Occipital lobe (tissue), 2 donors: ENCODE results near the gene C6orf136. TPM values are rescaled to one million over a fixed set of nuclear protein-coding genes. Genes with fewer than 3 reads are reported as not detected.

Experiments used
- DNase-seq: peaks from one replicate; lab custom pipeline; 2025; lab: John Stamatoyannopoulos, UW
- total RNA-seq: library from RNA; depleted of rRNA; stranded (reverse); fragments of >200 nt; gene quantifications from one replicate; pipeline ENCODE4 v1.2.3, GENCODE V29; 2014

Gene C6orf136
- 18.4 TPM for total RNA-seq

DNA sequence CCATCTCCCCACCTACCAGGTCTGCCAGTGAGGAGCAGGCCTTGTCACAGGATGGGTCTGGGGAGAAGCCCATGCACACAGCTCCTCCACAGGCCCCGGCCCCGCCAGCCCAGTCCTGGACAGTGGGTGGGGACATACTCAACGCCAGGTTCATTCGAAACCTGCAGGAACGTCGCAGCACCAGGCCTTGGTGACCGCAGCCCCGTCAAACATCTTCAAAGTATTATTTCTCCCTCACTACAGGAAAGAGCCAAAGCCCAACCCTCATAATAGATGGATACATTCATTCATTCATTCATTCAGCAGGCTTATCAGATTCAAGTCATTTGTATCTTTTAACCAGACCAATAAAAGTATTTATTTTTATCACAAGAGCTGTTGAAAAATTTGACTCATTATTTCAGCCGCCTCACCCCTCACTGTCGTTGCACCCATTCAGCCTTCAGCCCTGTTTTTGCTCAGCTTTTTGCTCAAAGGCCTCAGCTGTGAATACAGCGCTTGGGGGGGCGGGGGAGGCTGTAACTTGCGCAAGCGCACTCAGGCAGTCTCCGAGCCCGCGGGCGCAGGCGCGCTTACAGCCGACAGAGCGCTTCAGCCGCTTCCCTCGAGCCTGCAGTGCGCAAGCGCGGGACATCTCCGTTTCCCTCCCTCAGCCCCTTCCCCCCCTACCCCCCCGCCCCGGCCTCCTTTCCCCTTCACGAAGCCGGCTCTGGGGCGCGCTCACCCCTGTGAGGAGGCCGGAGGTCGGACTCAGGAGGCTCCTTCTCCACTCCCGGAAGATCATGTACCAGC is at the start of gene C6orf136:
Gene C6orf136 (plus strand): TSS at position 684 of the 792 bp plus-strand sequence. CDS start 99 bp downstream, at position 783.
- DNase-seq: peak; percentile 85

DNA sequence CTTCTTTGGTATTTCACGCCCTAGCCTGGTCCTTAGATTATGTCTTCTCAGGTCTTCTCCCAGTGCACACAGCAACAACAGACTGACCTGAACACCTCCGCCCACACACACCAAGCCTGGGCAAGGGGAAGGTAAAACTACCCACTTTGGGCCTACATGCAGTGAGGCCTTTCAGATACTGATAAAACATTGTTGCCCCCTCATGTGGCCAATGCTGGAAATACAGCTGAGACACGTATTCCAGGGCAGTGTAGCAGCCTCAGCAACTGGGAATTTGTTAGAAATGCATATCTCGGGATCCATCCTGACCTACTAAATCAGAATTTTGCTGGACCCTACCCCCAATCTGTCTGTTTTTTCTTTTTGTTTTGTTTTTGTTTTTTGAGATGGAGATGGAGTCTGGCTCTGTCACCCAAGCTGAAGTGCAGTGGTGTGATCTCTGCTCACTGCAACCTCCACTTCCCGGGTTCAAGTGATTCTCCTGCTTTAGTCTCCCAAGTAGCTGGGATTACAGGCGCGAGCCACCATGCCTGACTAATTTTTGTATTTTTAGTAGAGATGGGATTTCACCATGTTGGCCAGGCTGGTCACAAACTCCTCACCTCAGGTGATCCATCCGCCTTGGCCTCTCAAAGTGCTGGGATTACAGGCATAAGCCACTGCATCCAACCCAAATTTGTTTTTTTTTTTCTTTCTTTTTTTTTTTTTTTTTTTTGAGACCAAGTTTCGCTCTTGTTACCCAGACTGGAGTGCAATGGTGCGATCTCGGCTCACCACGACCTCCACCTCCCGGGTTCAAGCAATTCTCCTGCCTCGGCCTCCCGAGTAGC is 49.4 kb upstream of the C6orf136 start:
- peak; percentile 24 for DNase-seq

DNA sequence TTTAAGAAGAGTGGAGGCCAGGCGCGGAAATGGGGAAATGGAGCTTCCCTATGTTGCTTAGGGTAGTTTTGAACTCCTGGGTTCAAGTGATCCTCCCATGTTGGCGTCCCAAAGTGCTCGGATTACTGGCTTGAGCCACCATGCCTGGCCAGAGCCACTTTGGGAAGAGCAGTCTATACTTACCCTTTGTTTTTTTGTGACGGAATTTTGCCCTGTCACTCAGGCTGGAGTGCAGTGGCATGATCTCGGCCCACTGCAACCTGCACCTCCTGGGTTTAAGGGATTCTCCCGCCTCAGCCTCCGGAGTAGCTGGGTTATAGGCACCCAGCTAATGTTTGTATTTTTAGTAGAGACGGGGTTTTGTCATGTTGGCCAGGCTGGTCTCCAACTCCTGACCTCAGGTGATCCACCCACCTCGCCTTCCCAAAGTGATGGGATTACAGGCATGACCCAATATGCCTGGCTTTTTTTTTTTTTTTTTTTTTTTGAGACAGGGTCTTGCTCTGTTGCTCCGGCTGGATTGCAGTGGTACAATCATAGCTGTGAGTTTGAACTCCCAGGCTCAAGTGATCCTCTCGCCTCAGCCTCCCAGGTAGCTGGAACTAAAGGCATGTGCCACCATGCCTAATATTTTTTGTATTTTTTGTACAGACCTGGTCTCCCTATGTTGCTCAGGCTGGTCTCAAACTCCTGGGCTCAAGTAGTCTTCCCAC is 47.9 kb upstream of the C6orf136 start:
- DNase-seq: no peak

- DNase-seq: no peak
Measured at GRCh38 chr6:30599625-30600324, 47.2 kb upstream of the C6orf136 start.

- DNase-seq: no peak
Measured at GRCh38 chr6:30600451-30600961, 46.4 kb upstream of the C6orf136 start.

GRCh38 chr6:30601436-30601814 is 45.5 kb upstream of the C6orf136 start:
- no peak for DNase-seq

DNA sequence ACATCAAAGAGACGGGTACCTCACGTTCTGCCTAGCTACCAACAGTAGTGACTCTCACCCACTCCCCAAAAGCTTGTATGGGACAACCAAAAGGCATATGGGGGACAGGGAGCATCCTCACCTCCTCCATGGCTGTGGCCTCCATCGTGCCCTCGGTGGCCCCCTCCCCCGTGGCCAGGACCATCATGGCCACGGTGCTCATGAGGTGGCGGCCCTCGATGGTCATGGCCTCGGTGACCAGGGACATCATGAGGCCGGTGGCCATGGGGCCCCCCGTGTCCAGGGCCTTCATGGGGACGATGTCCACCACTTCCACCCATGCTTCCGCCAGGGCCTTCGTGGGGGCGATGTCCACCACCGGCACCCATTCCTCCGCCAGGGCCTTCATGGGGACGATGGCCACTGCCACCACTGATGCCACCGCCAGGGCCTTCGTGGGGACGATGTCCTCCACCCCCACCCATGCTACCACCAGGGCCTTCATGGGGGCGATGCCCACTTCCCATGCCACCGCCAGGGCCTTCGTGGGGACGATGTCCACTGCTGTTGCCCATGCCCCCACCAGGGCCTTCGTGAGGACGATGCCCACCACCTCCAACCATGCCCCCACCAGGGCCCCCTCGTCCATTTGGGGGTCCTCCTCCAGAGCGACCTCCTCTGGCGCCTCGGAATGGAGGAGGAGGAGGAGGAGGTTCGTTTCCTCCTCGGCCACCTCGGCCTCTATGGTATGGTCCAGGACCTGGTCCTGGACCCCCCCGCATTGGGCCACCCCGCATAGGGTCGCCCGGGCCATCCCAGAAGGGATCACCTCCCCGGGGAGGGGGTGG is 44.9 kb upstream of the C6orf136 start:
- DNase-seq: no peak

DNA sequence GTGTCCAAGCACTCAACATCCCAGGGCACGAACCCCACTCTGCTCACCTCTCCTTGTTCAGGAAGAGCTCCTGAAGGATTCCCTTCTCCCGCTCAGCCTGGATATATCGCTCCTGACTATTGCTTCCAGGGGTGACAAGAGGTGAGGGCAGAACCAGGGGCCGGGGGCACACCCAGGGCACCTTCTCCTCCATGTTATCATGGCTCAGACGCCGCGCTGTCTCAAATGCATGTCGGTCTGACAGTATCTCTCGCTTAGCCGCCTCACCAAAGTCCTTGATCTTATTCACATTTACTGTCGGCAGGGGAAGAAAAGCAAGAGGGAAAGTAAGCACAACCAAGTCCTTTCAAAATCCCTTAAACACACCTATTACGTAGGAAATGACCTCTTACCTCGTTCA is 43.0 kb upstream of the C6orf136 start:
- DNase-seq: no peak

DNA sequence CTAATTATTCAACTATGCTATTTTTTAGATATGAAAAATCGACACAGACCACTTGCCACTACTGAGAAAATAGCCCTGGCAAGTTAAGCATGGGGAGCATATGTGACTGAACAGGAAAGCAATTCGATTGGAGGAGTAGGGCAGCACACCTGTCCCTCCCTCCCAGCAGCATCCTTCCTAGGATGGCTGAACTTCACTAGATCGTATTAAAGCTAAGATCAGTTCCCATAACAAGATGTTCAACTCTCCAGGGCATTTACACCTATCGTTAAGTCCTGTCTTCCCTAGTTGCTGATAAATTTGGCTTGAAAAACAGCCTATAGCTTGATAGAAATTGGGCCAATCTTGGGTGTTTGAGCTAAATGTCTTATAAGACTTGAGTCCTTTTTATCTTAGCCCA is 36.9 kb upstream of the C6orf136 start:
- no peak for DNase-seq

GRCh38 chr6:30611150-30611855 is 35.6 kb upstream of the C6orf136 start:
- DNase-seq: no peak

DNA sequence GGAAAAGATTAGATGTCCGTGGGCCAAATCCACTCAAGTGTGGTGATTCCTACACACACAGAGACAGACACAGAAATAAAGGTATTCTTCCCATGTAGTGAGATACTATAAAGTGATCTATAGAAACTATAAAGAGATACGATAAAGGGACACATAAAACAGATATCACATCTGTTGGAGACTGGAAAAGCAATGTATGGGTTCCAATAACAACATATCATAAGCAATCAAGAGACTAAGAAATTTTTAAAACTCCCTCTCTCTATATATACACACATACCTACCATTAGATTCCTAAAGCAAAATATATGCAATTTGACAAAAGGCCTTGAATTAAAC is 35.1 kb upstream of the C6orf136 start:
- DNase-seq: no peak

DNA sequence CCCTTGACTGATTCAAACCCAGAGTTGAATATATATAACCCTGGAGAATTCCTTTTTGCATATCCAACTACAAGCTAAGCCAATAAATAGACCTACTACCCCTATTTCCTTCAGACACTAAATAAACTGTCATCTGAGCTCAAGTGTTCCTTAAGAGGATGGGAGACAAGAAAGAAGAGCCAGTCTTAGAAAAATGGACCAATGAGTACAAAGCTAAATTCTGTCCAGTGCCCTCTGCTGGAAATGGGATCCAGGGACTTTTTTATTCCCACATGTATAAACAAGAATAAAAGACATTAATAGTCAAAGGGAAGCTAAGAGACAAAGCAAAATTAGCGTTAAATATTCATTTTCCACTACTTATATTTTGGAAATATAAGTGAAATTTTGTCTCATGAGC is 34.7 kb upstream of the C6orf136 start:
- DNase-seq: no peak

DNA sequence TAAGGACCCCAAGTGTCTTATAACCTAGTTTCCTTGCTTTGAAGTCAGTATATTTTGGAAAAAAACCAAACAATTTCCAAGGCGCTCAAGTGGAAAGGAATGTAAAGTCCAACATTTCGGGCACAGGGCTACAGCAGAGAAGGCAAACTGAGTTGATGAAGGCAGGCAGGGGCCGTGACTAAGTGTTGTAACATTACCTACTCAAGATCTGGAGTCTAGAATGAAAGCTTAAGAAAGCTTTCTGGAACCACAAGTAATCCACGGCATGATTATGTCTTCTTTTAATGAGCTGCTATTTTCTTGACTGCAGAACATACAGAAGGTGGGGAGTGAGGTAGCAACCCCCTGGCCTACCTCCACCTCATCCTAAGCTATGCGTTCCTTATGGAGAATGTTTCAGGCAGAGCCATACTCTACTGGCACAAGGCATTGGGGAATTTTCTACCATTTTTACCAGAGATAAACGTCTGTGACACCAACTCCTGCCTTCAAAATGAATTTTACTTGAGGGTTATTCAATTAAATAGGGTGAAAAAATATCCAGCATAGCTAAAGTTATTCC is 34.2 kb upstream of the C6orf136 start:
- DNase-seq: no peak

DNA sequence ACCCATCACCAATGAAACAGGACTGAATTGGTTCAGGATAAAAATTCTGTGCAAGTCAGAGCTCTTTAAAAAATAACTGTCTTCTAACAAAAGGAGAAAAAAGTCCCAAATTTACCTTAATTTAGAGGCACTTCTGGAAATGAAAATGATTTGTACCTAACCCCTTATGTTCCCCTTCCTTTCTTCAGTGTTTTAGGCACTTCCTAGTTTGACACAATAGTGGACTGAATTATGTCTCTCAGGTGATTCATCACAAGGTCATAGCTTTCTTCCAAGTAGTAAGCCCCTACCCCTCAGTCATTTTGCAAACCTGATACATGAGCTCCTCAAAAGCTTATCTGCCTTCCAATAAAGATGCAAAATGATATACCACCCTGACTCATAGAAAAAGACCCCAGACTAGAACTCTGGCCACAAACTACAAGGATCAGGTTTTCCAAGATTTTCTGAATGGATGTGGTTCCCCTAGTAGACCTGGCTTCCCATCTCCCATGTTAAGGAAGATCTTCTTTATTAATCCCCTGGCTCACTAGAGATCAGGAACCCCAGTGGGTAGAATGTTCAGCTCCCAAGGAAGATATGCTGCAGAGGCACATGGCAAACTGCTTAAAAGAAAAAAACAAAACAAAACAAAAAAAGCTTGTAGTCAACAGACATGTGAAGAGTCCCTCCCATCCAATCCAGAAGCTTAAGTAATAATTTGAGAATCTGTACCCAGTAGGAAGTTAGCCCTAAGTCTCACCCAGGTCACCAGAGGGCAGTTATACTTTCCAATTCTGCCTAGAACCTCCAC is 33.5 kb upstream of the C6orf136 start:
- DNase-seq: no peak

DNA sequence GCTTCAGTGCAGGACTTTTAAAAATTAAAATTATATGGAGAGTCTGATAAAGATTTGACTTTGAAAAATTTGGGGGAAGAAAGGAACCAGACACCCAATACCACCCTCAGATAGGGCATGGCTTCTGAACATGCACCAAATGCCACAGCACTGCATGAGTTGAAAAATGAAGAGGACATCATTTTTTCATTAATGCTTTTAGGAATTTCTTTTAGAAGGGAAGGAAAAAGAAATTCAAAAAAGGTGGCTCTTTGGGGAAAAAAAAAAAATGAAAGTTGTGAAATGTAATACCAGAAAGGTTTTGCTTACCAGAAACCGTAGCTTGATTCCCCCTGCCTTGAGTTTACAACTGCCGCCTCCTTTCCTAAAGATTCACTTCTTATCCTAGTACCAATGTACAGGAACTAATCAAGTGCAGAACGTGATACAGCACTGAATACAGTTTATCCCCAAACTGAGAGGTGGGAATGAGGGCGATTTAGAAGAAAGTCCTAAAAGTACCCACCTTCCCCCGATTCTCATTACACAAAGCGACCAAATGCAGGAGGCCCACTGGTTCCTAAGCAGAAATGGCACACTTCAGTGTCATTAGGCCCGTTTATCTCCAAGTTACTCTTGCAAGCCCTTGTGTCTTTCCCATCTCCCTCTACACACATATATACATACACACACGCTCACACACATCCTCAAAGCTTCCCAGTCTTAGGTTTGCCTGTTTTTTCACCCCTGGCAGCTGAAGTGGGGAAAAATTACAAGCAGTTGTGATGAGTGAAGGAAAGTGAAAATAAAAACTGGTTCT is 32.7 kb upstream of the C6orf136 start:
- no peak for DNase-seq

GRCh38 chr6:30614843-30615218 is 32.1 kb upstream of the C6orf136 start:
- peak; percentile 83 for DNase-seq

DNA sequence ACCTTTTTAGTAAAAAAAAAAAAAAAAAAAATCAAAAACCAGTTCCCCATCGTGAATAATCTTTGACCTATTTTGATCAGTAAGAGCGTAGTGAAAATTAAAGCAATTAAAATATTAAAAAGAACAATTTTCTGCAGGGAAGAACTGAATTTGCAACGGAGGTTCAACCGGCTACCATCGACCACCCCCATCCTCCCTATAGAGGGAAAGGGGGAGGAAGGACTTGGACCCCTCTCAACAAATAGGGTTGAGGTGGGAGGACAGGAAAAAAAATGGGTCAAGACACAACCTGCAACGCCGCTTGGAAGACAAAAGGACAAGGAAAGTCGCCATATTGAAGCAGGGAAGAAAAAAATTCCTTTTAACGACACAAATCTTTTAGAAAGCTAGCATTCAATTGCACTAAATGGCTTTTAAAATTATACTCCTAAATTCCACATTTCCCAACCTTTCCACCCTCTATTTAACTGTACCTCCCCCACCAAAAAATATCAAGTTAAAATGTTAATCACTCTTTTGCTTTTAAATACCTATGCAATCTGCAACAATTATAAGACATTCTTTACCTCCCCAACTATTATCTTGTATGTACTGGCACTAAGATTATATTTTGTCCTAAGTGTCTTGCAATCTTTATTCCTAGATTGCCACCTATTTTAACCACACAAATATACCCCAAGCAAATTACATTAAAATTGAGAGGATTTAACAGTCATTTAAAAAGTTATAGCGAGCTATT is 31.5 kb upstream of the C6orf136 start:
- peak; percentile 30 for DNase-seq
